Vagina (tissue), 2 donors: Measurements from ENCODE around the gene SHC3.

Experiments used
- POLR2A ChIP-seq, 2 donors: fragments of 450-650 bp; IDR thresholded peaks; one replicate each; pipeline ENCODE4 v1.6.1; 2017; ENCODE audit warnings: antibody characterized with exemption in 2 of 2, mild to moderate bottlenecking in 2 of 2, moderate library complexity in 2 of 2
- POLR2AphosphoS5 ChIP-seq, 2 donors: sonication (generic); formaldehyde crosslinking; IDR thresholded peaks; one replicate each; pipeline ENCODE4 v1.9.0; 2017; ENCODE audit warnings: antibody characterized with exemption in 2 of 2, mild to moderate bottlenecking in 2 of 2, low read depth in 1 of 2; ENCODE audit not compliant: insufficient read depth in 1 of 2
- TF ChIP-seq, protein P1 (sequence below), 3 experiments: fragments of 450-650 bp in 2 of 3; fragments of 200-600 bp in 1 of 3; sonication (generic) in 1 of 3; IDR thresholded peaks; one replicate each; pipeline ENCODE4 v1.5.1; 2017 to 2019; ENCODE audit warnings: antibody characterized with exemption in 3 of 3, mild to moderate bottlenecking in 2 of 3, moderate library complexity in 2 of 3

DNA sequence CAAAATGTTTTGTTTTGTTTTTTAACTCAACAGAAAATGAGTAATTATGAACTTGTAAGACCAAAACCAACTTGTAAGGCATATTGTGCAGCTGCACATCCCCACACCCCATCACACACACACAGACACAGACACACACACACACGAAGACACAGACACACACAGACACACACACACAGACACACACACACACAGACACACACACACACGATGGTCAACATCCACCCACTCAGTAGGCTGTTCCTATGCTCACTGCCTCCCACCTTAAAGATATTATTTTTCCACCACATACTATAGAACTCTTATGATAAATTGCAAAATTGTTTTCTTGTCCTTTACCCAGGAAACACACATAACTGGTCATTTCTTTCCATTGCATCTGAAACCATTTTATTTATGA lies 6.2 kb downstream of the SHC3 start:
- TF ChIP-seq, protein P1, sequence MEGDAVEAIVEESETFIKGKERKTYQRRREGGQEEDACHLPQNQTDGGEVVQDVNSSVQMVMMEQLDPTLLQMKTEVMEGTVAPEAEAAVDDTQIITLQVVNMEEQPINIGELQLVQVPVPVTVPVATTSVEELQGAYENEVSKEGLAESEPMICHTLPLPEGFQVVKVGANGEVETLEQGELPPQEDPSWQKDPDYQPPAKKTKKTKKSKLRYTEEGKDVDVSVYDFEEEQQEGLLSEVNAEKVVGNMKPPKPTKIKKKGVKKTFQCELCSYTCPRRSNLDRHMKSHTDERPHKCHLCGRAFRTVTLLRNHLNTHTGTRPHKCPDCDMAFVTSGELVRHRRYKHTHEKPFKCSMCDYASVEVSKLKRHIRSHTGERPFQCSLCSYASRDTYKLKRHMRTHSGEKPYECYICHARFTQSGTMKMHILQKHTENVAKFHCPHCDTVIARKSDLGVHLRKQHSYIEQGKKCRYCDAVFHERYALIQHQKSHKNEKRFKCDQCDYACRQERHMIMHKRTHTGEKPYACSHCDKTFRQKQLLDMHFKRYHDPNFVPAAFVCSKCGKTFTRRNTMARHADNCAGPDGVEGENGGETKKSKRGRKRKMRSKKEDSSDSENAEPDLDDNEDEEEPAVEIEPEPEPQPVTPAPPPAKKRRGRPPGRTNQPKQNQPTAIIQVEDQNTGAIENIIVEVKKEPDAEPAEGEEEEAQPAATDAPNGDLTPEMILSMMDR (IDR thresholded peaks at IDR 0.05), result no peak
- TF ChIP-seq POLR2A (IDR thresholded peaks at IDR 0.05) (no peak), POLR2AphosphoS5 (IDR thresholded peaks at IDR 0.05; ENCODE audit: insufficient read depth in 1 of 2, low read depth in 1 of 2) (no peak)
